HG03039 (cell line): ENCODE measurements around the gene CSN1S1.

ENCODE experiments used
- ATAC-seq: cut with Tn5 transposase; IDR thresholded peaks from one replicate; pipeline ENCODE4 v1.9.1; 2021; ENCODE audit warnings: mild to moderate bottlenecking, moderate library complexity; ENCODE audit not compliant: unreplicated experiment

CSN1S1 gene

GRCh38 chr4:69986663-69987062 lies 55.8 kb downstream of the CSN1S1 start:
- ATAC-seq, result no peak

DNA sequence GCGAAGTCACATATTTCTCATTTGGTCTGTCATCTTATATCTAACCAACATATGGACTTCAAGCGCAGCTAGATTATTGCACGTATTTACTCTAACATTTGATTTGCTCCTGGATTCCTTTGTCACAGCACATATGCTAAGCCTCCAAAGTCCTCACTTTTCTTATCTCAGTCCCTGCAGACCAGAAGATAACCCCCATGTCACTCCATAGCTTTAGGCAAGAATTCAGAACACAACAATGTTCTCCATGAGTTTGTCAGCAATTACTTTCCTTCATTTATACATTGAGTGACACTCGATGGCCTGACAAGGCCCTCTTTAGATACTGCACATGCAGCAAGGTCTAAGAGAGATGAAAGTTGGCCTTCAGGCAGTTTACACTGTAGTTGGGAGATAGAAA lies 60.1 kb downstream of the CSN1S1 start:
- ATAC-seq, result no peak

DNA sequence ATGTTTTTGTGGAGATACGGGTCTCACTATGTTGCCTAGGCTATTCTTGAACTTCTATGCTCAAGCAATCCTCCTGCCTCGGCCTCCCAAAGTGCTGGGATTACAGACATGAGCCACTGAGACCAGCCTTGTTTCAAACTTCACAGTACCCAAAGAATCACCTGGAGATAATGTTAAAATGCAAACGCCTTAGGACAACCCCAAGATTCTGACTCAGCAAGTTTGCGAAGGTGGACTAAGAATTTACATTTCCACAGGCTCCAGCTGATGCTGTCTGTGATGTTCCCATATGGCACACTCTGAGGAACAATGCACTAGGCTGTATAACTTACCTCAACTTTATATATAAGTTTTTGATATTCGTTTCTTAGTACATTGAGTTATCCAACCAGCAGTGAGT lies 63.9 kb downstream of the CSN1S1 start:
- no peak for ATAC-seq

DNA sequence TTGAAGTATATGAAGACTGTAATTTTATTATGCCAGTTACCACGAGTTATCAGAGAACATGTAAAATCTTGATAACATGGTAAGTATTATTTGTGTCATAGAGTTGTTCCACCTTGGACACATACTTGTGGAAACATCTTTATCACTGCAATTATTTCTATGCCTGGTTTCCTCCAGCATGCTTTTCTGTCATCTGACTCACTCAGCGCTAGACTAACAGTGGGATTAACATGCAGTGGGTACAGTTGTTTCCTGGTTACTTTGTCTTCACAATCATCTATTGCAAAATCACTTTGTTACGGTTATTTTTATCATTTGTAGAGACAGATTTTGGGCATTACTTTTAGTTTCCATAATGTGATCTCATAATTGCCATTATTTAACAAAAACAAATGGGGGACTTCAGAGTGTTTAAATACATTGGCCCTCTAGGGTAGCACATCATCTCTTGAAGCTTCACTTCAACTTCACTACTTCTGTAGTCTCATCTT lies 64.7 kb downstream of the CSN1S1 start, which contains the start of gene STATH:
TSS of gene STATH (plus strand) at position 441 of the 491 bp plus-strand sequence. CDS start 2,472 bp downstream, outside the sequence.
- no peak for ATAC-seq
